ENCODE measurements around the gene DCC.

The DCC gene

GRCh38 chr18:52596748-52597435, 256.9 kb downstream of the DCC start:
- in situ Hi-C loops (cut with HindIII; ENCODE audit: low sequenced_read_pairs), result no loop called here
- TF ChIP-seq CTCF (IDR thresholded peaks at IDR 0.05; ENCODE audit: low read depth, low read length), result no peak
- H3K4me3 ChIP-seq (ENCODE audit: low read depth, low read length), result no peak overlapping the region
- no peak for DNase-seq (ENCODE audit: low read depth, low spot score)

DNA sequence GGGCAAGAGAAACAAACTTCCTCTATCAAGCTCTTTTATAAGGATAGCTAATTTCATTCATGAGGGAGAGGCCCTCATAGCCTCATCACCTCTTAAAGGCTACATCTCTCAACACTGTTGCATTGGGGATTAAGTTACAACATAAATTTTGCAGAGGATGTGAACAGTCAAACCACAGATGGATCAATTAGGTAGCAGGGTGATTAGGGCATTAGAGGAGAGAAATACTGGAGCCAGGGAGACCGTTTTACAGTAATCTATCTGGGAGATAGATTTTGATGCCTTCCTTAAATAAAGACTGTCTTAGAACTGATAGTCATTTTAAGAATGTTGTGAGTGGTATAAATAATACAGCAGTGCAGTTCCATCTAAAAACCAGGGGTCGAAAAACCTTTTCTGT, 258.9 kb downstream of the DCC start:
- in situ Hi-C loops (cut with HindIII; ENCODE audit: low sequenced_read_pairs), result no loop called here
- TF ChIP-seq CTCF (IDR thresholded peaks at IDR 0.05; ENCODE audit: low read depth, low read length), result no peak
- no peak for DNase-seq (ENCODE audit: low read depth, low spot score)
- no peak overlapping the region for H3K4me3 ChIP-seq (ENCODE audit: low read depth, low read length)

- no peak for TF ChIP-seq CTCF (IDR thresholded peaks at IDR 0.05; ENCODE audit: low read depth, low read length)
- no peak for DNase-seq (ENCODE audit: low read depth, low spot score)
- in situ Hi-C loops (cut with HindIII; ENCODE audit: low sequenced_read_pairs), result no loop called here
- no peak overlapping the region for H3K4me3 ChIP-seq (ENCODE audit: low read depth, low read length)
These were observed 262.8 kb downstream of the DCC start for GRCh38 chr18:52602820-52603219.

GRCh38 chr18:52605345-52605744, 265.3 kb downstream of the DCC start:
- no peak for TF ChIP-seq CTCF (IDR thresholded peaks at IDR 0.05; ENCODE audit: low read depth, low read length)
- no peak for DNase-seq (ENCODE audit: low read depth, low spot score)
- in situ Hi-C loops (cut with HindIII; ENCODE audit: low sequenced_read_pairs), result no loop called here
- H3K4me3 ChIP-seq (ENCODE audit: low read depth, low read length), result no peak overlapping the region

DNA sequence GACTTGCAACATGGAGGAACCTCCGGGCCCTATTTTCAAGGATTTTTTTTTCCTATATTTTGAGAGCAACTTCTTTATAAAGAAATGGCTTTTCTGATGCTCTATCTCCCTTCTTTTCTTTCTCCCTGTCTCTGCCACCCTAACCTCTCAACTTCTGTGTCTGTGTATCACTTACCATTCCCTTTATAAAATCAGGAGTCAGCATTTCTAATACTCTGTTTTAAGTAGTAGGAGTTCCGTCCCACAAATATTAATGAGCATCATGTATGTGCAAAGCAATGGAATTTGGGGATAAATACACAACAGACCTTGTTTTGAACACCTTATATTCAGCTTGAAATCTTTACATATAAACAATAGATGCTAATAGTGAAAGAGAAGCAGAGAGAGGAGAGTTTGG, 268.0 kb downstream of the DCC start:
- no peak for TF ChIP-seq CTCF (IDR thresholded peaks at IDR 0.05; ENCODE audit: low read depth, low read length)
- no peak for DNase-seq (ENCODE audit: low read depth, low spot score)
- in situ Hi-C loops (cut with HindIII; ENCODE audit: low sequenced_read_pairs), result no loop called here
- no peak overlapping the region for H3K4me3 ChIP-seq (ENCODE audit: low read depth, low read length)

GRCh38 chr18:52610451-52611115, 270.6 kb downstream of the DCC start:
- in situ Hi-C loops (cut with HindIII; ENCODE audit: low sequenced_read_pairs), result no loop called here
- no peak overlapping the region for H3K4me3 ChIP-seq (ENCODE audit: low read depth, low read length)
- no peak for TF ChIP-seq CTCF (IDR thresholded peaks at IDR 0.05; ENCODE audit: low read depth, low read length)
- DNase-seq (ENCODE audit: low read depth, low spot score), result no peak
